ENCODE data around the gene PPP2R5B. TPM values are rescaled to one million over a fixed set of nuclear protein-coding genes. Genes with fewer than 3 reads are reported as not detected.

PPP2R5B gene
- polyA plus RNA-seq, 1 donor from 2014 or later, result 11.4 TPM

- Mint-ChIP-seq H3K27me3 (no peaks in the 10 kb centered on the region), H3K9me3 (no peaks in the 10 kb centered on the region), H3K4me3 (no peak overlapping the region), H3K27ac (peak overlapping the region in 1 of 3 donors; percentile 91), H3K4me1 (peaks cover 6 to 7% (median 7%) of the 10 kb centered on the region in 3 donors), H3K36me3 (no peaks in the 10 kb centered on the region)
These were observed 29.6 kb upstream of the PPP2R5B start for GRCh38 chr11:64894812-64895452.

DNA sequence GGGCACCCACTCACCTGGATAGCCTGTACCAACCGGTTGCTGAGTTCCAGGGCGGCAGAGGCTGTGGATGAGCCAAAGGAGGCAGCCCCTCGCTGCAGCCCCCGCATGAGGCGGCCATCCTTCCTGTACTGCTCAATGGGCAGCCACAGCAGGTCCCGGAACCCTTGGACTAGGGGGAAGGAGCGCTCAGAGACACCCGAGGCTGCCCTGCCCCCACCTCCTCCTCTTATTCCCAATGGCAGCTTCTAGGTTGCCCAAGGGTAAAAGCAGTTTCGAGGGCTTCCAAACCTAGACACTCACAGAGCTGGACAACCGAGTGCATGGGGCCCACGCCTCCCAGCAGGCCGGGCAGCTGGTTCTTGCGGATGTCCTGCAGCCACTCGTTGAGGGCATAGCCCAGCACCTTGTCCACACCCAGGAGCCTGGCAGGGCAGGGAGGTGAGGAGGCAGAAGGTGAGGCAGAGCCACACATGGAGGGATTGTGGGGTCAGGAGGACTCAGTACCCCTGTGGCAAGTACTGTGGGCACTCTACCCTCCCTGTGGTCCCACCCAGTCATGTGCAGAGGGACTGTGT, 28.0 kb upstream of the PPP2R5B start:
- Mint-ChIP-seq H3K27me3 (no peaks in the 10 kb centered on the region), H3K27ac (no peak overlapping the region), H3K36me3 (peaks cover 1% of the 10 kb centered on the region), H3K4me1 (peaks cover 10 to 11% (median 10%) of the 10 kb centered on the region in 3 donors), H3K4me3 (no peak overlapping the region), H3K9me3 (no peaks in the 10 kb centered on the region)

DNA sequence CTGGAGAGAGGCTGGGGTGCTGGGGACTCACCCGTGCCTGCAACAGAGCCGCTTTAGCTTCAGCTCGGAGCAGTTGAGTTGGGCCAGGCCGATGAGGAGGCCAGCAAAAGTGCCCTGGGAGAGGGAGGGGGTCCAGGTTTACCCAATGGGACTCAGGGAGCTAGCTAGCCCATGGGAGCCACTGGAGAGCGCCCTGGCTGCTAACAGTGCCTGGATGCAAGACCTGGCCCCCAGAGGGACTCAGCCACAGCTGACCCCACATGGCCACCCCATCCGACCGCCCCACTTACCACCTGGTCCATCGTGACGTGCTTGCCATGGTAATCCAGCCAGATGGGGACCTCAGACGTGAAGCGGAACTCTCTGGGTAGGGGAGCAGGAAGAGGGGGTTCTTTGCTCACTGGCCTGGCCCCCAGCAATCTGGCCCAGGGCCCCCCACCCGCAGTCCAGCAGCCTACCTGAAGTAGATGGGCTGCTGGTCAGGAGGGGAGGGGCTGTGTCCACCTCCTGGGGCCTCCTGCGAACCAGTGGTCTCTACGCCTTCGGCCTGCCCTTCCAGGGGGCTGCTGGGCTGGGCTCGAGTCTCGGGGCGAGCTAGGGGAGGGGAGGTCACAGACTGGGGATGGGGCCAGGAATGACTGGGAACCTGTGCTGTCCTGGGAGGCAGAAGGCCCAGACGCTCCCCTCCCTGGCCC, 27.0 kb upstream of the PPP2R5B start:
- Mint-ChIP-seq H3K4me3 (no peak overlapping the region), H3K27me3 (no peaks in the 10 kb centered on the region), H3K4me1 (peaks cover 6 to 7% (median 6%) of the 10 kb centered on the region in 3 donors), H3K27ac (no peak overlapping the region), H3K9me3 (no peaks in the 10 kb centered on the region), H3K36me3 (peaks cover 1% of the 10 kb centered on the region)

DNA sequence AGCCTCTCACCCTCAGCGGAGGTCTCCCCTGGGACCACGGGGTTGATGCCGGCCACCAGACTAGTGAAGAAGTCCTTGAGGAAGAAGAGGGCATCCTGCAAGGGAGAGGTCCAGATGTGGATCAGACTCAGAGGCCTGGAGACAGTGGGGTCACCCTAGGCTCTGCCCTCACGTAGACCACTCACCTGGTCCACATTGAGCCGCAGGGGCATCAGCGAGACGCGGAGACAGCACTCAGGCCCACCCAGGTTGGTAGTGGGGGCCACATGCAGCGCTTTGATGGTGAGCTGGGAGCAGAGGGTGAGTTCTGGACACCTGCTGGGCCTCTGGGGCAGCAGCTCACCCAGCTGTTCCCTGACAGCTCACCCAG, 26.4 kb upstream of the PPP2R5B start:
- H3K27me3 Mint-ChIP-seq, result no peaks in the 10 kb centered on the region
- H3K4me3 Mint-ChIP-seq, result no peak overlapping the region
- H3K36me3 Mint-ChIP-seq, result peaks cover 1% of the 10 kb centered on the region
- peaks cover 5 to 7% (median 6%) of the 10 kb centered on the region in 3 donors for H3K4me1 Mint-ChIP-seq
- H3K9me3 Mint-ChIP-seq, result no peaks in the 10 kb centered on the region
- H3K27ac Mint-ChIP-seq, result no peak overlapping the region

DNA sequence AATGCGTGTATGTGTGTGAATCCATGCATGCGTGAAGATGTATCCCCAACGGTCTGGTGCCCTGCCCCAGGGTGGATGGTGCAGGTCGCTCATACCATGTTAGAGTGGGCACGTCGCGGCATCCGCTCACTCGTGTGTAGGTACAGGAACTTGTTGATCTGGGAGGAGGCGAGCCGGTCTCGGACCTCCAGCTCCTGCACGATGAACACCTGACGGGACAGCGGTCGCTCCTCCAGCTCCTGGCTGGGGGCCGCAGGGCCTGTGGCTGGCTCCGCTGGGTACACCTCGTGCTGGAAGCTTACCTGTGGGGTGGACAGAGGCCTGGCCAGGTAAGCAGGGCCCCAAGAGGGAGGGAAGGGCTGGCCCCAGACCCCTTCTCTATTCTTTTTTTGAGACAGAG, 25.9 kb upstream of the PPP2R5B start:
- H3K27ac Mint-ChIP-seq, result no peak overlapping the region
- H3K4me1 Mint-ChIP-seq, result peaks cover 5 to 7% (median 6%) of the 10 kb centered on the region in 3 donors
- no peaks in the 10 kb centered on the region for H3K27me3 Mint-ChIP-seq
- peaks cover 1% of the 10 kb centered on the region for H3K36me3 Mint-ChIP-seq
- H3K4me3 Mint-ChIP-seq, result no peak overlapping the region
- no peaks in the 10 kb centered on the region for H3K9me3 Mint-ChIP-seq

GRCh38 chr11:64900263-64900678, 24.2 kb upstream of the PPP2R5B start:
- H3K27ac Mint-ChIP-seq, result peak overlapping the region; percentile 34 to 95 (median 95)
- no peaks in the 10 kb centered on the region for H3K27me3 Mint-ChIP-seq
- no peaks in the 10 kb centered on the region for H3K9me3 Mint-ChIP-seq
- peak overlapping the region in 2 of 4 donors; percentile 5 to 24 for H3K4me3 Mint-ChIP-seq
- peaks cover 1% of the 10 kb centered on the region for H3K36me3 Mint-ChIP-seq
- peaks cover 4 to 5% (median 5%) of the 10 kb centered on the region in 3 donors for H3K4me1 Mint-ChIP-seq

DNA sequence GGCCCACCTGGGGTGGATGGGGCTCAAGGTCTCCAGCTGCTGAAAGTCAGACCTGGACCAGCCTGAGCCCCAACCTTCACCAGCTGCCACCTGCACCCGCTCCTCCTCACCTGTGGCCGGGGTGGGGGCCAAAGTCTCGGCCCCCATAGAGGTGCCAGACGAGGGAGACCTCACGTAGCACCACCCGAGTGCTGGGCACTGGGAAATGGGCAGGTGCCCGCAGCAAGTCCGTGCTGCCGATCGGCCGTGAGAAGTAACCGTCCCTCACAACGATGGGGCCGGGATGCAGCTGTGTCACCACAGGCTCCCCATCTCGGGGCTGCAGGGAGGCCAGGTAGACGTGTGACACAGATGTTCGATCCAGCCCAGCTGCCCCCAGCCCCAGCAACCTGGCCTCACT, 23.7 kb upstream of the PPP2R5B start:
- Mint-ChIP-seq H3K9me3 (no peaks in the 10 kb centered on the region), H3K4me3 (no peak overlapping the region), H3K36me3 (peaks cover 1% of the 10 kb centered on the region), H3K4me1 (peaks cover 4 to 5% (median 5%) of the 10 kb centered on the region in 3 donors), H3K27ac (no peak overlapping the region), H3K27me3 (no peaks in the 10 kb centered on the region)

GRCh38 chr11:64902102-64902900, 22.2 kb upstream of the PPP2R5B start:
- H3K9me3 Mint-ChIP-seq, result no peaks in the 10 kb centered on the region
- peaks cover 4 to 5% (median 5%) of the 10 kb centered on the region in 3 donors for H3K4me1 Mint-ChIP-seq
- no peak overlapping the region for H3K4me3 Mint-ChIP-seq
- H3K27me3 Mint-ChIP-seq, result no peaks in the 10 kb centered on the region
- H3K27ac Mint-ChIP-seq, result peak overlapping the region in 1 of 3 donors; percentile 64
- peaks cover 1% of the 10 kb centered on the region for H3K36me3 Mint-ChIP-seq

DNA sequence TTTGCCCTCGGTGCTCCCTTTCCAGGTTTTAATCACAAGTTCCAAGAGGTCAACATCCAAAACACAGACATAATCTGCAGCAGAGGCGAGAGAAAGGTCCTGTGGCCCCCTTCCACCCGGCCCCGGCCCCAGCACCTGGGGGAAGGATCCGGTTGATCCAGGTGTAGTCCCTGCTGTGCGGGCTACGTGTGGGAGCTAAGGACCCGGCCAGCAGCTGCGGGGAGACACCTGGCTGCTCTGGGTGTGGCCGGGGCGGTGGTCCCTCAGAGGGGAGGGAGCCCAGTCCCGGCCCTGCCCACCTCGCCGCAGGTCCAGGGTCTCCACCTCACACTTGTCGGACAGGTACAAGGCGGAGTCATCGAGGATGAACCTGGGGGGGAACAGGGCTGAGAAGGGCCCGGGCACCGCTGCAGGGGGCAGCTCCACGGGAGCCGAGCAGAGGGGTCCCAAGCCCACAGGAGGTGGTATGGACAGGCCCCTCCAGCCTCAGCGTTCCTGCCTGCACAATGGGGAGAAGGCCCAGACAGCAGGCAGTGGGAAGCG, 21.1 kb upstream of the PPP2R5B start:
- H3K4me1 Mint-ChIP-seq, result peaks cover 3 to 5% (median 4%) of the 10 kb centered on the region in 3 donors
- peaks cover 1% of the 10 kb centered on the region for H3K36me3 Mint-ChIP-seq
- no peak overlapping the region for H3K4me3 Mint-ChIP-seq
- H3K27me3 Mint-ChIP-seq, result no peaks in the 10 kb centered on the region
- H3K9me3 Mint-ChIP-seq, result no peaks in the 10 kb centered on the region
- no peak overlapping the region for H3K27ac Mint-ChIP-seq

DNA sequence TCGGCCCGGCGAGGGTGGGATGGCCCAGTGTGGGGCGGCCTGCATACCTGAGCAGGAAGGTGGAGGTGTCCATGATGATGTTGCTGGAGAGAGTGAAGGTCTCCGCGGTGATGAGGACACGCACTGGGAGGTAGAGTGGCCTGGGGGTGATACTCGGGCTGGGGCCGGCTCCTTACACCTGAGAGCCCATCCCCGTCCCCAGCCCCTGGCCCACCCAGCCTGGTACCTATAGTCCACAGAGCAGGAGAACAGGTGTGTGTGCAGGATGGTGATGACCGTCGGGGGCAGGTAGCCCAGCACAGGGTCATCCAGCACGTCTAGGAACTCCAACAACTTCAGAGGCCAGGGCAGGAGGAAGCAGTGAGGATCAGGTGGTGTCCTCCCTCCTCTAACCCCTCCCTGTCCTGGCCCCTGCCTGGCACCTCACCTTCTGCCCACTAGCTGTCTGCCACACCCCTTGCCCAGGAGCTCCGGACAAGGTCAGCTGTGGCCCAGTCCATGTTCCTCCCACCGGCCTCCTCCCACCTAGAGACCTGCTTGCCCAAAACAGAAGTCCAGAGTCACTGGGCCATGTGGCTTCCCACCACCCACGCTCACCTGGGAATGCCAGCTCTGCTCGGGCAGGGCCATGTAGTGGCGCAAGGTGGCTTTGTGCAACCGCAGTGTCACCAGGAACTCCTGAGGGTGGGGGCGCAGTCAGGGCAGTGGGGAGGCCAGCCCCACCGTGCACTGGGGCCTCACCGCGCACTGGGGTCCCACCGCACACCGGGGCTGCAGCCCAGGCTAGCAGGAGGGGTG, 18.8 kb upstream of the PPP2R5B start:
- H3K9me3 Mint-ChIP-seq, result no peaks in the 10 kb centered on the region
- H3K4me3 Mint-ChIP-seq, result no peak overlapping the region
- peaks cover 1% of the 10 kb centered on the region for H3K36me3 Mint-ChIP-seq
- no peak overlapping the region for H3K27ac Mint-ChIP-seq
- no peaks in the 10 kb centered on the region for H3K4me1 Mint-ChIP-seq
- no peaks in the 10 kb centered on the region for H3K27me3 Mint-ChIP-seq

DNA sequence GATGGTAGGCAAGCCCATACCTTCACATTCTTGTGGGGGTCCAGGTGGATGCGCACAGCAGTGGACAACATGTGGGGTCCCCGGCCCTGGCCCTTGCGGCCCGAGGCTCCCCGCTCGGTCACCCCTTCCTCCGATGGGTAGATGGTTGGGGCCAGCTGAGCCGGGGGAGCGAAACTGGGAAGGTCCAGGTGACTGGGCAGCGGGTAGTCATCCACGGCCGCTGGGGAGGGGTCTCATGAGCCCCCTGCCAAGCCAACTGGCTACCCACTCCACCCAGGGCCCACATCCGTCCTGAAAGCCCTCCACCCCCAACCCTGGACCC, 18.2 kb upstream of the PPP2R5B start:
- Mint-ChIP-seq H3K36me3 (no peaks in the 10 kb centered on the region), H3K4me1 (no peaks in the 10 kb centered on the region), H3K4me3 (no peak overlapping the region), H3K9me3 (no peaks in the 10 kb centered on the region), H3K27me3 (no peaks in the 10 kb centered on the region), H3K27ac (no peak overlapping the region)

DNA sequence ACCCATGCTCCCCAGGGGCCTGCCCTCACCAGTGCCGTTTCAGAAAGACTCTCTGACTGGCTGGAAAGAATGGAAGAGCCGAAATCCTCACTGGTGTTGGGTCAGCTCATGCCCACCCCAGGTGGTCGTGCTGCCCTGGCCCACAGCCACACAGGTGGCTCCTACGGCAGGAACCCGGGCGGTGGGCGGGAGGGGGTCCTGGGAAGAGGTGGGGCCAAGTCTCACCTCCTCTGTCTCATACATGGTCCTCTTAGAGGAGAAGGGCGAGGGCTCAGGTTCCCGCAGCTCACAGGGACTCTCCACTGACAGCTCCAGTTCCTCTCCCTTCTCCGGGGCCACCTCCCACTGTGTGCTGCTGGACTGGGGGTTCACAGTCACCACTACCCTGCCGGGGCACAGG, 15.7 kb upstream of the PPP2R5B start:
- no peak overlapping the region for H3K4me3 Mint-ChIP-seq
- no peaks in the 10 kb centered on the region for H3K9me3 Mint-ChIP-seq
- peaks cover 0 to 1% (median 0%) of the 10 kb centered on the region in 3 donors for H3K4me1 Mint-ChIP-seq
- no peak overlapping the region for H3K27ac Mint-ChIP-seq
- no peaks in the 10 kb centered on the region for H3K36me3 Mint-ChIP-seq
- no peaks in the 10 kb centered on the region for H3K27me3 Mint-ChIP-seq

GRCh38 chr11:64909653-64910343, 14.7 kb upstream of the PPP2R5B start:
- no peak overlapping the region for H3K27ac Mint-ChIP-seq
- peaks cover 0 to 1% (median 0%) of the 10 kb centered on the region in 3 donors for H3K4me1 Mint-ChIP-seq
- no peaks in the 10 kb centered on the region for H3K27me3 Mint-ChIP-seq
- no peaks in the 10 kb centered on the region for H3K9me3 Mint-ChIP-seq
- no peaks in the 10 kb centered on the region for H3K36me3 Mint-ChIP-seq
- no peak overlapping the region for H3K4me3 Mint-ChIP-seq

All from IgD-negative memory B cell (primary cell).